Aorta (tissue), 5 donors: ENCODE results near the gene RIPK4. TPM values are rescaled to one million over a fixed set of nuclear protein-coding genes. Genes with fewer than 3 reads are reported as not detected.
A peak's percentile ranks its signal among the peaks of the same experiment; 100 is the strongest.

Experiments
- ATAC-seq: fragments of 200-7000 bp; cut with Tn5 transposase; one replicate; pipeline ENCODE4 v1.9.1; 2022; ENCODE audit warnings: moderate library complexity; ENCODE audit not compliant: low FRiP score
- DNase-seq, 2 donors: peaks; one replicate each; pipeline ENCODE4 v3.0.0-alpha.2; 2020
- H3K27ac ChIP-seq, 2 donors: one replicate each; pipeline ENCODE4 v1.5.1; 2013; ENCODE audit warnings: low read length in 2 of 2, mild to moderate bottlenecking in 2 of 2, moderate library complexity in 2 of 2, control low read depth in 1 of 2, inconsistent platforms in 1 of 2, low read depth in 1 of 2
- H3K27me3 ChIP-seq, 2 donors: one replicate each; pipeline ENCODE4 v1.6.1; 2013; ENCODE audit warnings: control low read depth in 1 of 2, low read length in 1 of 2, mild to moderate bottlenecking in 1 of 2, moderate library complexity in 1 of 2; ENCODE audit not compliant: insufficient read depth in 2 of 2, control insufficient read depth in 1 of 2
- H3K36me3 ChIP-seq, 2 donors: one replicate each; pipeline ENCODE4 v1.6.1; 2013; ENCODE audit warnings: control low read depth in 1 of 2, low read length in 1 of 2, mild to moderate bottlenecking in 1 of 2; ENCODE audit not compliant: insufficient read depth in 2 of 2, control insufficient read depth in 1 of 2
- H3K4me1 ChIP-seq, 2 donors: one replicate each; pipeline ENCODE4 v1.6.1; 2013; ENCODE audit warnings: low read length in 2 of 2, control low read depth in 1 of 2, mild to moderate bottlenecking in 1 of 2, moderate library complexity in 1 of 2; ENCODE audit not compliant: insufficient read depth in 2 of 2, control insufficient read depth in 1 of 2
- H3K4me3 ChIP-seq, 2 donors: one replicate each; pipeline ENCODE4 v1.5.1; 2013; ENCODE audit warnings: low read length in 2 of 2, control low read depth in 1 of 2, mild to moderate bottlenecking in 1 of 2
- H3K9me3 ChIP-seq: one replicate; pipeline ENCODE4 v1.6.1; 2013; ENCODE audit warnings: mild to moderate bottlenecking, low read length; ENCODE audit not compliant: control insufficient read depth
- WGBS, 2 donors: extraction: QIAGEN DNeasy Blood & Tissue Kit; methylation state at CpG; one replicate each; pipeline ENCODE4 v1.1.7; 2013; 5-methylcytosine and 5-hydroxymethylcytosine counted together
- intact Hi-C, 2 donors: fragments of 100-400 bp; cut with DNase I; formaldehyde crosslinking; loops; one replicate each; pipeline versions ENCODE4 v1.14.2 to v1.15.0; 2022
- polyA plus RNA-seq, 2 donors: library from polyadenylated mRNA; stranded (reverse); fragments of 200-250 nt; gene quantifications; one replicate each; pipeline ENCODE4 v1.2.3, GENCODE V29; 2013
- total RNA-seq, 2 donors: library from RNA; stranded (reverse); fragmentation: NEBNext Ultra II Directional; extraction: Animal tissue kit (Norgen Biotek cat#: 25700); gene quantifications; one replicate each; pipeline ENCODE4 v1.2.1, GENCODE V29; 2021
- donor health status: healthy with polysubstance abuse.
- donor health status: Bipolar disorder and iron deficiency.
- donor health status: DM: no; HTN: no; CAD: no.
- donor health status: DM: no; HTN: no; CAD: no.
- donor health status: DM: yes; HTN: yes; CAD: no.

RIPK4 gene
- total and polyA plus RNA-seq, 4 donors: 3.0 to 8.9 (median 5.5) TPM

GRCh38 chr21:41755934-41756773 is 10.7 kb downstream of the RIPK4 start:
- DNase-seq (peak; percentile 31 to 49), ATAC-seq (no peak)
- intact Hi-C loops: no loop called here
- H3K4me1 ChIP-seq: no peaks in the 10 kb centered on the region
- H3K27me3 ChIP-seq: no peaks in the 10 kb centered on the region
- no peaks in the 10 kb centered on the region for H3K36me3 ChIP-seq
- no peak overlapping the region for H3K4me3 ChIP-seq
- WGBS, 2 donors: 96% methylated on average over 33 of the region's 33 CpGs
- H3K27ac ChIP-seq: no peak overlapping the region
- H3K9me3 ChIP-seq: no peaks in the 10 kb centered on the region

GRCh38 chr21:41755258-41755933 is 11.5 kb downstream of the RIPK4 start:
- Histone ChIP-seq H3K36me3 (no peaks in the 10 kb centered on the region), H3K9me3 (no peaks in the 10 kb centered on the region), H3K4me1 (no peaks in the 10 kb centered on the region), H3K27me3 (no peaks in the 10 kb centered on the region), H3K27ac (no peak overlapping the region), H3K4me3 (no peak overlapping the region)
- 91 to 93% methylated on average over 23 of the region's 23 CpGs for WGBS, 2 donors
- DNase-seq: peak; percentile 17 to 69
- intact Hi-C loops: no loop called here
- ATAC-seq: no peak

GRCh38 chr21:41754479-41754891 is 12.4 kb downstream of the RIPK4 start:
- H3K9me3 ChIP-seq: no peaks in the 10 kb centered on the region
- no peaks in the 10 kb centered on the region for H3K4me1 ChIP-seq
- H3K4me3 ChIP-seq: no peak overlapping the region
- DNase-seq (peak; percentile 38 to 68), ATAC-seq (no peak)
- H3K27ac ChIP-seq: no peak overlapping the region
- no peaks in the 10 kb centered on the region for H3K27me3 ChIP-seq
- 76 to 77% methylated on average over 10 of the region's 10 CpGs for WGBS, 2 donors
- no peaks in the 10 kb centered on the region for H3K36me3 ChIP-seq
- intact Hi-C loops: no loop called here

- H3K4me3 ChIP-seq: no peak overlapping the region
- no peaks in the 10 kb centered on the region for H3K4me1 ChIP-seq
- DNase-seq (peak in 1 of 2 donors; percentile 40), ATAC-seq (no peak)
- no peak overlapping the region for H3K27ac ChIP-seq
- intact Hi-C loops: no loop called here
- no peaks in the 10 kb centered on the region for H3K27me3 ChIP-seq
- H3K36me3 ChIP-seq: no peaks in the 10 kb centered on the region
- WGBS, 2 donors: 74 to 76% methylated on average over 16 of the region's 16 CpGs
- H3K9me3 ChIP-seq: no peaks in the 10 kb centered on the region
Observed at GRCh38 chr21:41753006-41753898, 13.6 kb downstream of the RIPK4 start.

GRCh38 chr21:41752231-41752681 is 14.6 kb downstream of the RIPK4 start:
- ATAC-seq: no peak
- H3K36me3 ChIP-seq: no peaks in the 10 kb centered on the region
- H3K27me3 ChIP-seq: no peaks in the 10 kb centered on the region
- H3K9me3 ChIP-seq: no peaks in the 10 kb centered on the region
- WGBS, 2 donors: 65 to 66% methylated on average over 13 of the region's 13 CpGs
- H3K27ac ChIP-seq: no peak overlapping the region
- DNase-seq: peak; percentile 44 to 71
- intact Hi-C loops: no loop called here
- H3K4me3 ChIP-seq: no peak overlapping the region
- no peaks in the 10 kb centered on the region for H3K4me1 ChIP-seq

GRCh38 chr21:41751611-41752011 is 15.2 kb downstream of the RIPK4 start:
- Histone ChIP-seq H3K27me3 (no peaks in the 10 kb centered on the region), H3K4me1 (no peaks in the 10 kb centered on the region), H3K9me3 (no peaks in the 10 kb centered on the region), H3K4me3 (no peak overlapping the region), H3K27ac (no peak overlapping the region), H3K36me3 (no peaks in the 10 kb centered on the region)
- intact Hi-C loops: no loop called here
- DNase-seq: peak; percentile 33 to 57
- 80 to 81% methylated on average over 12 of the region's 12 CpGs for WGBS, 2 donors
- no peak for ATAC-seq

GRCh38 chr21:41750532-41751151 is 16.2 kb downstream of the RIPK4 start:
- DNase-seq (peak; percentile 42 to 59), ATAC-seq (no peak)
- H3K9me3 ChIP-seq: no peaks in the 10 kb centered on the region
- H3K27ac ChIP-seq: no peak overlapping the region
- H3K4me3 ChIP-seq: no peak overlapping the region
- no peaks in the 10 kb centered on the region for H3K27me3 ChIP-seq
- H3K4me1 ChIP-seq: no peaks in the 10 kb centered on the region
- WGBS, 2 donors: 89 to 91% methylated on average over 16 of the region's 16 CpGs
- intact Hi-C loops: no loop called here
- no peaks in the 10 kb centered on the region for H3K36me3 ChIP-seq

GRCh38 chr21:41750051-41750450 is 16.8 kb downstream of the RIPK4 start:
- no peaks in the 10 kb centered on the region for H3K4me1 ChIP-seq
- DNase-seq (peak; percentile 39 to 69), ATAC-seq (no peak)
- H3K9me3 ChIP-seq: no peaks in the 10 kb centered on the region
- H3K27me3 ChIP-seq: no peaks in the 10 kb centered on the region
- no peaks in the 10 kb centered on the region for H3K36me3 ChIP-seq
- H3K27ac ChIP-seq: no peak overlapping the region
- no peak overlapping the region for H3K4me3 ChIP-seq
- 81 to 85% methylated on average over 7 of the region's 7 CpGs for WGBS, 2 donors
- intact Hi-C loops: no loop called here
